Measurements from ENCODE around the gene TRIM75.

DNA sequence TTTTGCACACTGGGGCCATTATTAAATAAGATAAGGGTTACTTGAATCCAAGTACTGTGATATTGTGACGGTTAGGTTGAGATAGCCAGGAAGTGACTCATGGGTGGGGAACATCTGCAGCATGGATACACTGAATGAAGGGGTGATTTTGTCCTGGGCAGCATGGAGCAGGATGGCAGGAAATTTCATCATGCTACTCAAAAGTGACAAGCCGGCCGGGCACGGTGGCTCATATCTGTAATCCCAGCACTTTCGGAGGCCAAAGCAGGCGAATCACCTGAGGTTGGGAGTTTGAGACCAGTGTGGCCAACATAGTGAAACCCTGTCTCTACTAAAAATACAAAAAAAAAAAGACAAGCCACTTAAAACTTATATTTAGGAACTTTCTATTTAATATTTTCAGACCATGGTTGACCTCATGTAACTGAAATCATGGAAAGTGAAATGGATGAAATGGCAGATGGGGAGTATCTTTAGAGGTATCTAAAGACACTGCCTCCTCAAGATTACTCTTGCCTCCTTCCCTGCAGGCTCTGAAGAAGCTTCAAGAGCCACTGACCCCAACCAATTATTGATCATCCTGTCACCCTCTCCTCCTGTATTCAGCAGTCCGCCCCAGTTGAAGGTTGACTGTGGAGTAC is 25.8 kb upstream of the TRIM75 start:
- TF ChIP-seq CREB1 (IDR thresholded peaks at IDR 0.05; ENCODE audit: low read depth) (no peak), EP300 (IDR thresholded peaks at IDR 0.05; ENCODE audit: borderline replicate concordance) (no peak), CEBPB (IDR thresholded peaks at IDR 0.05) (no peak), TEAD4 (IDR thresholded peaks at IDR 0.05) (no peak), EGR1 (IDR thresholded peaks at IDR 0.05) (no peak), RAD21 (IDR thresholded peaks at IDR 0.05; ENCODE audit: low read depth) (no peak)
